ENCODE measurements around the gene CNOT4. TPM values are rescaled to one million over a fixed set of nuclear protein-coding genes. Genes with fewer than 3 reads are reported as not detected.

Gene CNOT4
- total RNA-seq, 1 donor from 2014 or later, result 3.9 TPM

DNA sequence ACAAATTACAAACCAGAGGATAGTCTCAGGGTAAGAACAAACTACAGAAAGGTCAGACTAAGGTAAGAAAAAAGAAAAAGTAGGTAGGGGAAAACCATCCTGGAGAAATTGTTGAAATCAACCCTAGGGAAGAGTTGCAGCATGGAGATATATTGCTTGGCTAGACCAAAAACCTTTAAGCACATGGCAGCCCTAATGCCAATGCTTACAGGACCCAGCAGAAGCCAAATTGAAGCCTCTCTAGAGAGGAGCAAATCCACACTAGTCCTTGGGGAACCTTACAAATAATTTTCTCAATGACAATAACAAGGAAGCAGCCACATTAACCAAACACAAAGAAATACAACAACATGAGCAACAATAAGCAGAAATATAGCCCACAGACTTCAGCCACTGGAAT, 81.9 kb downstream of the CNOT4 start:
- Histone ChIP-seq H3K27me3 (ENCODE audit: control insufficient read depth, insufficient read depth, low read length) (no peaks in the 10 kb centered on the region), H3K4me3 (ENCODE audit: low read depth, low read length) (no peak overlapping the region), H3K36me3 (ENCODE audit: control insufficient read depth, insufficient read depth, low read length) (no peaks in the 10 kb centered on the region)
- no peak for FAIRE-seq
- DNase-seq (ENCODE audit: low read depth), result no peak
- TF ChIP-seq, protein P1, sequence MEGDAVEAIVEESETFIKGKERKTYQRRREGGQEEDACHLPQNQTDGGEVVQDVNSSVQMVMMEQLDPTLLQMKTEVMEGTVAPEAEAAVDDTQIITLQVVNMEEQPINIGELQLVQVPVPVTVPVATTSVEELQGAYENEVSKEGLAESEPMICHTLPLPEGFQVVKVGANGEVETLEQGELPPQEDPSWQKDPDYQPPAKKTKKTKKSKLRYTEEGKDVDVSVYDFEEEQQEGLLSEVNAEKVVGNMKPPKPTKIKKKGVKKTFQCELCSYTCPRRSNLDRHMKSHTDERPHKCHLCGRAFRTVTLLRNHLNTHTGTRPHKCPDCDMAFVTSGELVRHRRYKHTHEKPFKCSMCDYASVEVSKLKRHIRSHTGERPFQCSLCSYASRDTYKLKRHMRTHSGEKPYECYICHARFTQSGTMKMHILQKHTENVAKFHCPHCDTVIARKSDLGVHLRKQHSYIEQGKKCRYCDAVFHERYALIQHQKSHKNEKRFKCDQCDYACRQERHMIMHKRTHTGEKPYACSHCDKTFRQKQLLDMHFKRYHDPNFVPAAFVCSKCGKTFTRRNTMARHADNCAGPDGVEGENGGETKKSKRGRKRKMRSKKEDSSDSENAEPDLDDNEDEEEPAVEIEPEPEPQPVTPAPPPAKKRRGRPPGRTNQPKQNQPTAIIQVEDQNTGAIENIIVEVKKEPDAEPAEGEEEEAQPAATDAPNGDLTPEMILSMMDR (IDR thresholded peaks at IDR 0.05; ENCODE audit: insufficient read depth, low read length, severe bottlenecking), result no peak

DNA sequence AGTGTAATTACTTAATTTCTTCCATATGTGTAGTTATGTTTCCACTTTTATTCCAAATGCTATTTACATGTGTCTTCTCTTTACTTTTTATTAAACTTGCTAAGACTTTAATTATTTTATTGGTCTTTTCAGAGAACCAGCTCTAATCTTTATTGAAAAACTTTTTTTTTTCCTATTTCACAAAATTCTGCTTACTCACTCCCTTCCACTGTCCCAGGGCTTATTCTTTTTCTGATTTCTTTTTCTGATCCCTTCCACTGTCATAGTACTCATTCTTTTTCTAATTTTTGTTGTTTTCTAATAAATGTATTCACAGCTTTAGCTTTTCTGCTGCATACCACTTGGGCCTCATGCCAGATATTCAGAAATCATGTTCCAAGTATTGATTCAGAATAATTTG, 82.7 kb downstream of the CNOT4 start:
- TF ChIP-seq, protein P1 (IDR thresholded peaks at IDR 0.05; ENCODE audit: insufficient read depth, low read length, severe bottlenecking), result no peak
- DNase-seq (ENCODE audit: low read depth), result no peak
- FAIRE-seq, result no peak
- Histone ChIP-seq H3K27me3 (ENCODE audit: control insufficient read depth, insufficient read depth, low read length) (no peaks in the 10 kb centered on the region), H3K4me3 (ENCODE audit: low read depth, low read length) (no peak overlapping the region), H3K36me3 (ENCODE audit: control insufficient read depth, insufficient read depth, low read length) (no peaks in the 10 kb centered on the region)

DNA sequence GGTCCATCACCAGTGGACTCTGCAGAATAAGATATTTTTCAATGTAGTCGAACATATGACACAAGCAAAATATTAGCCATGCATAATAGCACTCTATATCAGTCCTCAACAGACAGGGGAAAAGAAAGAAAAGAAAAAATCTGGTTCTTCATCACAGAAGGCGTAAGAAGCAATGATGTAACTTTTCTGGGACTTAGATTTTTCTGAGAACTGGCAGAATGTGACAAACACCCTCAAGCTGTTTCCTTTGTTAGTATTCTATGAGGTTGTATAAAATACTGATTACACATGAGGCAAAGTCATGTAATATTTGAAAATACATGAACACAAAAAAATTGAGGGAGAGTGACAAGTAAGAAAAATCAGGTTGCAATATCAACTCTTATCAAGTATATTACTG, 84.9 kb downstream of the CNOT4 start:
- TF ChIP-seq, protein P1 (IDR thresholded peaks at IDR 0.05; ENCODE audit: insufficient read depth, low read length, severe bottlenecking), result no peak
- Histone ChIP-seq H3K27me3 (ENCODE audit: control insufficient read depth, insufficient read depth, low read length) (no peaks in the 10 kb centered on the region), H3K36me3 (ENCODE audit: control insufficient read depth, insufficient read depth, low read length) (no peaks in the 10 kb centered on the region), H3K4me3 (ENCODE audit: low read depth, low read length) (no peak overlapping the region)
- FAIRE-seq (no peak), DNase-seq (ENCODE audit: low read depth) (no peak)

DNA sequence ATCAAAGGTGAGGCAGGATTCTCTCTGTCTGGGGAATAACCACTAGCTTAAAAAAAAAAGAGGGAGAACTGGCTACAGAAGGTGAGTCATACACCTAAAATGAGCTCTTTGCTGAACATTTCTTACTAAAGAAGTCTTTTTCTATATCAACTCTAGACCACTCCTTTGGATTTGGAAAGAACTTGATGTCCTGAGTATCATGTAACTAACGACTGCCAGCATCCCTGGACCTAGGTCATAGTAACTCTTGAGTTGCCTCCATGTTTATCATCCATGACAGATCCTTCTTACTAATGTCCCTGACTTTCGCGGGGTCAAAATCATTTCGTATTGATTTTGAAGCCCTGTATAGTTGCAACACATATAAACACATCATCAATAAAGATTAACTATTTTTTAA, 89.1 kb downstream of the CNOT4 start:
- TF ChIP-seq, protein P1 (IDR thresholded peaks at IDR 0.05; ENCODE audit: insufficient read depth, low read length, severe bottlenecking), result no peak
- no peak overlapping the region for H3K4me3 ChIP-seq (ENCODE audit: low read depth, low read length)
- no peaks in the 10 kb centered on the region for H3K36me3 ChIP-seq (ENCODE audit: control insufficient read depth, insufficient read depth, low read length)
- FAIRE-seq (no peak), DNase-seq (ENCODE audit: low read depth) (peak; percentile 32)
- H3K27me3 ChIP-seq (ENCODE audit: control insufficient read depth, insufficient read depth, low read length), result no peaks in the 10 kb centered on the region

DNA sequence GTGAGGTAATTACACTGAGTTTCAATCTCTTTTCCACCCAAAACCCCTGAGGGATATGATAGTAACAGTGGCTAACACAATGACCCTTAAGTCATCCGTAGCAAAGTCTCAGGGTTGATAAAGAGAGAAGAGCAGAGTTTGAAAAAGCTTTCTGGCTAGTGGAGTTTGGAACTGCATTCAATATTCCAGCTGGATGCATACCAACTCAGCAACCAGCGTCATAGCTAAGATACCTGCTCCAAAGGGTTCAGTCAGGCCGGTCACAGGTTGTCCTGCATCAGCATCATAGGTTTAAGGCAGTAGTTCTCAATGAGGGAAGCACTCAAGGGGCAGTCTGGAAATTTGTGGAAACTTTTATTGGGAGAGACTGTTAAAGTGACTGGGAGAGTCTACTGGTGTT, 93.5 kb downstream of the CNOT4 start:
- Histone ChIP-seq H3K4me3 (ENCODE audit: low read depth, low read length) (no peak overlapping the region), H3K27me3 (ENCODE audit: control insufficient read depth, insufficient read depth, low read length) (no peaks in the 10 kb centered on the region), H3K36me3 (ENCODE audit: control insufficient read depth, insufficient read depth, low read length) (no peaks in the 10 kb centered on the region)
- FAIRE-seq, result no peak
- TF ChIP-seq, protein P1 (IDR thresholded peaks at IDR 0.05; ENCODE audit: insufficient read depth, low read length, severe bottlenecking), result no peak
- no peak for DNase-seq (ENCODE audit: low read depth)

DNA sequence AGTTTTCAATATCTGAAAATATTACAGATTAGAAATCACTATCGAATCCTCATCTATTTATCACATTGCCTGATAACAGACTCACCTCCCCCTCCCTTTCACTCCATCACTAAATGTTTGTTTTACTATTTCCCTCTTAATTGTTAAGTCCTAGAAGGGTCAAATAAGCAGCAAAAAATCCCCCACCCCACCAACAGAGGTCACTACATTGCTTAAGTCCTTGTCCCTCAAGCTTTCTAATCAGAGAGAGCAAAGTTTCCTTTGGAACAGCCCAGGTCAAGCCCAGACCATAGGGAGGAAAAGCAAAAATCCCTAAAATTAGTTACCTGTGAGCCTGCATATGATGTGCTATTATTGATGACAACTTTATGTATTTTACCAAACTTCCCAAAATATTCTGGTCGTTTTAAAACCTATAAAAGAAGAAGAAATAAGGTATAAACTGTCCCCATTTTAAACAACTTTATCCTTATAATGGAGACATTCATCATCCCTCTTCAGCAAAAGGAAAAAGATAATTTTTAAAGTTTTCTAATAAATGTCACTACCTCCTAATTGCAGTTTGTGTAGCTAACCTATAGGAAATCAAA, 95.0 kb downstream of the CNOT4 start:
- H3K36me3 ChIP-seq (ENCODE audit: control insufficient read depth, insufficient read depth, low read length), result no peaks in the 10 kb centered on the region
- FAIRE-seq (no peak), DNase-seq (ENCODE audit: low read depth) (peak; percentile 72)
- H3K27me3 ChIP-seq (ENCODE audit: control insufficient read depth, insufficient read depth, low read length), result no peaks in the 10 kb centered on the region
- H3K4me3 ChIP-seq (ENCODE audit: low read depth, low read length), result no peak overlapping the region
- TF ChIP-seq, protein P1 (IDR thresholded peaks at IDR 0.05; ENCODE audit: insufficient read depth, low read length, severe bottlenecking), result peak; percentile 39

Measured in bronchial epithelial cell (primary cell).